ENCODE measurements around the gene PDGFA. TPM values are rescaled to one million over a fixed set of nuclear protein-coding genes. Genes with fewer than 3 reads are reported as not detected.

PDGFA gene
- total RNA-seq, 1 donor from 2014 or later: 7.3 TPM

DNA sequence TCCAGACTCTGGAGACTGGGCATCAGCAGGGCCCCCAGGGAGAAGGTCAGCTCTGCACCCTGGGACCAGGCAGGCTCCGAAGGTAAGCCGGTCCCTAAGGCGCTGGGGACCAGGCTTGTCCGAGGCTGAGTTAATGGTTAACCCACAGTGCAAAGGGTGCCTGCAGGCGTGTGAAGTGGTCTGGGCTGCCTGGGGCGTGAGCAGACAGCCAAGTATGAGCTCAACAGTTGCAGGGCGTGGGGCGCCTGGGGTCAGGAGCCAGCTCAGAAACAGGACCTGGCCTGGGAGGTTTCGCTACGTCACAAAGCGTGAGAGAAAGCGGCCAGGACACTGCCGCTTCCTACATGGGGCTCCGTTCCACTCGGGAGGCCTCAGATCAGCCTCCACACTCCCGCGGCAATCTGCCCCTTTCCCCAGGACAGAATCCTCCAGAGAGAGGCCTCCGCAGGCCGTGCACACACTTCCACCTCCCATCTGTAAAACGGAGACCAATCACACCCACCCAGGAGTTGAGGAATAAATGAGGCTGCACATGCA is 16.0 kb downstream of the PDGFA start:
- POLR2A ChIA-PET: no interaction called here
- no peak for DNase-seq
- no peak for ATAC-seq (ENCODE audit: low read depth)
- no peak overlapping the region for H3K4me3 Mint-ChIP-seq
- TF ChIP-seq CTCF (IDR thresholded peaks at IDR 0.05): no peak
- no peak overlapping the region for H3K27ac Mint-ChIP-seq
- H3K36me3 Mint-ChIP-seq (ENCODE audit: low read depth): no peaks in the 10 kb centered on the region
- CTCF ChIA-PET: no interaction called here
- intact Hi-C loops (cut with micrococcal nuclease): no loop called here
- H3K9me3 Mint-ChIP-seq: no peaks in the 10 kb centered on the region
- no peaks in the 10 kb centered on the region for H3K4me1 Mint-ChIP-seq
- H3K27me3 Mint-ChIP-seq: no peaks in the 10 kb centered on the region

- no peaks in the 10 kb centered on the region for H3K4me1 Mint-ChIP-seq
- no peak for TF ChIP-seq CTCF (IDR thresholded peaks at IDR 0.05)
- intact Hi-C loops (cut with micrococcal nuclease): no loop called here
- no peak overlapping the region for H3K27ac Mint-ChIP-seq
- H3K4me3 Mint-ChIP-seq: no peak overlapping the region
- no peaks in the 10 kb centered on the region for H3K27me3 Mint-ChIP-seq
- no peak for DNase-seq
- ChIA-PET POLR2A (no interaction called here), CTCF (no interaction called here)
- H3K36me3 Mint-ChIP-seq (ENCODE audit: low read depth): peaks cover 3% of the 10 kb centered on the region
- H3K9me3 Mint-ChIP-seq: no peaks in the 10 kb centered on the region
- ATAC-seq (ENCODE audit: low read depth): no peak
Observed at GRCh38 chr7:502296-502695, 17.4 kb downstream of the PDGFA start.

- H3K4me1 Mint-ChIP-seq: no peaks in the 10 kb centered on the region
- no peak overlapping the region for H3K4me3 Mint-ChIP-seq
- no peaks in the 10 kb centered on the region for H3K27me3 Mint-ChIP-seq
- TF ChIP-seq CTCF (IDR thresholded peaks at IDR 0.05): no peak
- ChIA-PET POLR2A (no interaction called here), CTCF (no interaction called here)
- H3K27ac Mint-ChIP-seq: no peak overlapping the region
- intact Hi-C loops (cut with micrococcal nuclease): no loop called here
- DNase-seq (no peak), ATAC-seq (ENCODE audit: low read depth) (no peak)
- peaks cover 3% of the 10 kb centered on the region for H3K36me3 Mint-ChIP-seq (ENCODE audit: low read depth)
- no peaks in the 10 kb centered on the region for H3K9me3 Mint-ChIP-seq
Observed at GRCh38 chr7:501526-501925, 18.1 kb downstream of the PDGFA start.

DNA sequence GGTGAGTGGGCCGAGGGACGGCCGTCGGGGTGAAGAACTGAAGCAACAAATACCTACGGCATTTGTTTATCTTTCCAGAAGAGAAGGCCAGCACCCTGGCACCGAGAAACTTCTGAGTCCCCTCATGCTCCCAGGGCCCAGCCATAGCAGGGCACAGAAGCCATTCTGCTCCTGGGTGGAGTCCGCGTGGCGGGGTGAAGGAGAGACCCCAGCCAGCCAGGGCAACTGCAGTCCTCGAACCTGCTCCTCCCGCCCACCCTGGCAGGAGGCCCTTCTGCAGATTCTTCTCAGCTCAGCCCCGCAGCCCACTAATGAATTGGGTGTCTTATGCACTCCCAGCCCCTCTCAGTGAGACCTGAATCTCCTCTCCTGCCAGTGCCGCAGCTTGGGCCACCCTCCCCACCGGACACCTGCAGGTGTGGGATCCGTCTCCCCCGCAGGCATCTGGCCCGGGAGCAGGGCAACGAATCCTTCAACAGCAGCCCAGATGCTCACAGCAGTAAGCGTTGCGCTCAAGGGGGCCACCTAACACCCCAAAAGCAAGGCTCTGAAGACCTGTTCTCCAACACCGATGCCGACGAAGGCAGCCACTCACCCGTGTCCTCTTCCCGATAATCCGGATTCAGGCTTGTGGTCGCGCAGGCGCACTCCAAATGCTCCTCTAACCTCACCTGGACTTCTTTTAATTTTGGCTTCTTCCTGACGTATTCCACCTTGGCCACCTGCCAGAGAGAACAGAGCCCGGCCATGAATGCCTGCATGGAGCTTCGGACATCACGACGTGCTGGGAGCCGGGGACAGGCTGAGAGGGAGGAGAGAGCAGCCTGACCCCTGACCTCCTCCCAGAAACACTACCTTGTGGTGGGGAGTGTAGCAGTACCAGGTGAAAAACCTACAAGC is 18.9 kb downstream of the PDGFA start:
- intact Hi-C loops (cut with micrococcal nuclease): no loop called here
- Mint-ChIP-seq H3K27ac (no peak overlapping the region), H3K4me3 (no peak overlapping the region), H3K4me1 (no peaks in the 10 kb centered on the region), H3K9me3 (no peaks in the 10 kb centered on the region), H3K27me3 (no peaks in the 10 kb centered on the region), H3K36me3 (ENCODE audit: low read depth) (peaks cover 3% of the 10 kb centered on the region)
- POLR2A ChIA-PET: no interaction called here
- CTCF ChIA-PET: no interaction called here
- no peak for DNase-seq
- no peak for TF ChIP-seq CTCF (IDR thresholded peaks at IDR 0.05)
- ATAC-seq (ENCODE audit: low read depth): no peak

- Mint-ChIP-seq H3K36me3 (ENCODE audit: low read depth) (peaks cover 3% of the 10 kb centered on the region), H3K4me3 (no peak overlapping the region), H3K4me1 (no peaks in the 10 kb centered on the region), H3K27ac (no peak overlapping the region), H3K9me3 (no peaks in the 10 kb centered on the region), H3K27me3 (no peaks in the 10 kb centered on the region)
- TF ChIP-seq CTCF (IDR thresholded peaks at IDR 0.05): no peak
- intact Hi-C loops (cut with micrococcal nuclease): no loop called here
- ChIA-PET POLR2A (no interaction called here), CTCF (no interaction called here)
- no peak for ATAC-seq (ENCODE audit: low read depth)
- DNase-seq: no peak
Observed at GRCh38 chr7:499853-500485, 19.7 kb downstream of the PDGFA start.
